ENCODE data around the gene KRTAP12-3. TPM values are rescaled to one million over a fixed set of nuclear protein-coding genes. Genes with fewer than 3 reads are reported as not detected.
"Not testable (repeated sequence)": the region's sequence is repeated elsewhere in the genome, so short reads cannot be mapped to it uniquely, and the experiment has no call there.

KRTAP12-3 gene
- total RNA-seq, 2 donors from 2014 or later, result not detected

GRCh38 chr21:44644878-44645277 is 12.9 kb upstream of the KRTAP12-3 start:
- 86 to 88% methylated on average over 1 to 2 of the region's 2 CpGs for WGBS, 2 experiments (ENCODE audit: insufficient coverage in 1 of 2, insufficient read length in 1 of 2)
- H3K27ac Mint-ChIP-seq, result no peak overlapping the region
- H3K36me3 ChIP-seq (ENCODE audit: control insufficient read depth, insufficient read depth, low read length), result no peaks in the 10 kb centered on the region
- H3K9me3 Mint-ChIP-seq, result peaks cover 48% of the 10 kb centered on the region
- no peak overlapping the region for H3K27ac ChIP-seq (ENCODE audit: low read depth, low read length)
- TF ChIP-seq, protein P1, sequence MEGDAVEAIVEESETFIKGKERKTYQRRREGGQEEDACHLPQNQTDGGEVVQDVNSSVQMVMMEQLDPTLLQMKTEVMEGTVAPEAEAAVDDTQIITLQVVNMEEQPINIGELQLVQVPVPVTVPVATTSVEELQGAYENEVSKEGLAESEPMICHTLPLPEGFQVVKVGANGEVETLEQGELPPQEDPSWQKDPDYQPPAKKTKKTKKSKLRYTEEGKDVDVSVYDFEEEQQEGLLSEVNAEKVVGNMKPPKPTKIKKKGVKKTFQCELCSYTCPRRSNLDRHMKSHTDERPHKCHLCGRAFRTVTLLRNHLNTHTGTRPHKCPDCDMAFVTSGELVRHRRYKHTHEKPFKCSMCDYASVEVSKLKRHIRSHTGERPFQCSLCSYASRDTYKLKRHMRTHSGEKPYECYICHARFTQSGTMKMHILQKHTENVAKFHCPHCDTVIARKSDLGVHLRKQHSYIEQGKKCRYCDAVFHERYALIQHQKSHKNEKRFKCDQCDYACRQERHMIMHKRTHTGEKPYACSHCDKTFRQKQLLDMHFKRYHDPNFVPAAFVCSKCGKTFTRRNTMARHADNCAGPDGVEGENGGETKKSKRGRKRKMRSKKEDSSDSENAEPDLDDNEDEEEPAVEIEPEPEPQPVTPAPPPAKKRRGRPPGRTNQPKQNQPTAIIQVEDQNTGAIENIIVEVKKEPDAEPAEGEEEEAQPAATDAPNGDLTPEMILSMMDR (conservative IDR thresholded peaks at IDR 0.05), result no peak
- no peak overlapping the region for H3K4me3 Mint-ChIP-seq
- peaks cover 7% of the 10 kb centered on the region for H3K4me1 Mint-ChIP-seq
- no peak overlapping the region for H3K4me3 ChIP-seq (ENCODE audit: low read length)
- no peak overlapping the region for H3K9ac ChIP-seq (ENCODE audit: extremely low read depth, low read length, poor library complexity, severe bottlenecking)
- H3K9me3 ChIP-seq (ENCODE audit: control insufficient read depth, low read length), result peaks cover 22% of the 10 kb centered on the region
- H3K27me3 ChIP-seq (ENCODE audit: control insufficient read depth, insufficient read depth, low read length, poor library complexity, severe bottlenecking), result no peaks in the 10 kb centered on the region
- H3K36me3 Mint-ChIP-seq (ENCODE audit: low read depth), result peaks cover 4% of the 10 kb centered on the region
- DNase-seq, result no peak
- H3K27me3 Mint-ChIP-seq (ENCODE audit: insufficient read depth), result peaks cover 3% of the 10 kb centered on the region
- H3K4me1 ChIP-seq (ENCODE audit: control insufficient read depth, insufficient read depth, low read length), result no peaks in the 10 kb centered on the region

GRCh38 chr21:44646366-44647221 is 11.1 kb upstream of the KRTAP12-3 start, which contains the start of gene KRTAP10-11:
TSS of gene KRTAP10-11 (plus strand) at chr21:44646414. CDS start at chr21:44646459, 45 bp downstream.
- H3K27me3 ChIP-seq (ENCODE audit: control insufficient read depth, insufficient read depth, low read length, poor library complexity, severe bottlenecking); H3K9ac ChIP-seq (ENCODE audit: extremely low read depth, low read length, poor library complexity, severe bottlenecking); H3K4me1 ChIP-seq (ENCODE audit: control insufficient read depth, insufficient read depth, low read length); DNase-seq; H3K4me1 Mint-ChIP-seq; H3K36me3 ChIP-seq (ENCODE audit: control insufficient read depth, insufficient read depth, low read length); H3K4me3 Mint-ChIP-seq; H3K36me3 Mint-ChIP-seq (ENCODE audit: low read depth); H3K27me3 Mint-ChIP-seq (ENCODE audit: insufficient read depth); H3K4me3 ChIP-seq (ENCODE audit: low read length): not testable (repeated sequence)
- 87 to 91% methylated on average over 7 to 21 of the region's 21 CpGs for WGBS, 2 experiments (ENCODE audit: insufficient coverage in 1 of 2, insufficient read length in 1 of 2)
- Mint-ChIP-seq H3K9me3 (peaks cover 36% of the 10 kb centered on the region), H3K27ac (peak within 1 kb of the TSS; percentile 46)
- TF ChIP-seq, protein P1 (conservative IDR thresholded peaks at IDR 0.05), result peak; percentile 23
- H3K27ac ChIP-seq (ENCODE audit: low read depth, low read length), result peak within 1 kb of the TSS; percentile 44
- peaks cover 22% of the 10 kb centered on the region for H3K9me3 ChIP-seq (ENCODE audit: control insufficient read depth, low read length)

DNA sequence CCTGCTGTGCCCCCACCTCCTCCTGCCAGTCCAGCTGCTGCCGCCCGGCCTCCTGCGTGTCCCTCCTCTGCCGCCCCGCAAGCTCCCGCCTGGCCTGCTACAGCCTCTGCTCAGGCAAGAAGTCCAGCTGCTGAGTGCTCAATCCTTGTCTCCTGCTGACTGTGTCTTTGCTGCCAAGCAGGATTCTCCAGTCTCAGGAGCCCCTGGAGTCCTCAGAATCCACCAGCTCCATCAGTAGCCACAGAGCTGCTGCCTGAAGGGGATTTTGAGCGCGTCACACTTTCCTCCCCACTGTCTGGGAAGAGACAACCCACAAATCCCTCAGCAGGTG is 10.5 kb upstream of the KRTAP12-3 start:
- Mint-ChIP-seq H3K27me3 (ENCODE audit: insufficient read depth) (peaks cover 3% of the 10 kb centered on the region), H3K4me3 (no peak overlapping the region), H3K27ac (peak overlapping the region; percentile 46), H3K4me1 (peaks cover 7% of the 10 kb centered on the region), H3K36me3 (ENCODE audit: low read depth) (peaks cover 4% of the 10 kb centered on the region), H3K9me3 (peaks cover 32% of the 10 kb centered on the region)
- Histone ChIP-seq H3K4me3 (ENCODE audit: low read length) (no peak overlapping the region), H3K27ac (ENCODE audit: low read depth, low read length) (peak overlapping the region; percentile 44), H3K9ac (ENCODE audit: extremely low read depth, low read length, poor library complexity, severe bottlenecking) (no peak overlapping the region), H3K27me3 (ENCODE audit: control insufficient read depth, insufficient read depth, low read length, poor library complexity, severe bottlenecking) (no peaks in the 10 kb centered on the region), H3K36me3 (ENCODE audit: control insufficient read depth, insufficient read depth, low read length) (no peaks in the 10 kb centered on the region), H3K4me1 (ENCODE audit: control insufficient read depth, insufficient read depth, low read length) (no peaks in the 10 kb centered on the region), H3K9me3 (ENCODE audit: control insufficient read depth, low read length) (peaks cover 22% of the 10 kb centered on the region)
- DNase-seq, result no peak
- WGBS, 2 experiments (ENCODE audit: insufficient coverage in 1 of 2, insufficient read length in 1 of 2), result 69 to 90% methylated on average over 5 to 8 of the region's 8 CpGs
- TF ChIP-seq, protein P1 (conservative IDR thresholded peaks at IDR 0.05), result no peak

All from endodermal cell (in vitro differentiated cells).